Limb (tissue), 2 donors: ENCODE data around the gene AUNIP.

Experiments used
- DNase-seq, 2 donors: peaks; one replicate each; pipeline ENCODE4 v3.0.0-alpha.2; 2016; ENCODE audit errors: extremely low spot score in 2 of 2

Gene AUNIP

GRCh38 chr1:25889470-25889869, 30.2 kb upstream of the AUNIP start:
- no peak for DNase-seq

GRCh38 chr1:25888426-25888987, 29.2 kb upstream of the AUNIP start:
- no peak for DNase-seq

- no peak for DNase-seq
These were observed 26.3 kb upstream of the AUNIP start for GRCh38 chr1:25885602-25886001.

- no peak for DNase-seq
These were observed 22.0 kb upstream of the AUNIP start for GRCh38 chr1:25881266-25881665.

- DNase-seq, result no peak
These were observed 21.3 kb upstream of the AUNIP start for GRCh38 chr1:25880518-25880917.

GRCh38 chr1:25879675-25880074, 20.4 kb upstream of the AUNIP start:
- DNase-seq, result no peak

- no peak for DNase-seq
These were observed 19.4 kb upstream of the AUNIP start for GRCh38 chr1:25878690-25879089.

GRCh38 chr1:25877155-25877554, 17.9 kb upstream of the AUNIP start:
- no peak for DNase-seq

- no peak for DNase-seq
These were observed 17.4 kb upstream of the AUNIP start for GRCh38 chr1:25876693-25877077.

GRCh38 chr1:25875856-25876692, 16.8 kb upstream of the AUNIP start:
- DNase-seq, result no peak

GRCh38 chr1:25875154-25875855, 16.0 kb upstream of the AUNIP start, which contains the start of gene PAQR7:
Gene PAQR7 (minus strand): TSS chr1:25875708. CDS start chr1:25863839, 11,869 bp downstream.
- peak; percentile 57 to 84 for DNase-seq

- no peak for DNase-seq
These were observed 15.4 kb upstream of the AUNIP start for GRCh38 chr1:25874635-25875153.

GRCh38 chr1:25874209-25874608, 15.0 kb upstream of the AUNIP start:
- no peak for DNase-seq

- DNase-seq, result no peak
These were observed 13.9 kb upstream of the AUNIP start for GRCh38 chr1:25873120-25873519.

- no peak for DNase-seq
These were observed 13.5 kb upstream of the AUNIP start for GRCh38 chr1:25872713-25873112.

- no peak for DNase-seq
These were observed 12.6 kb upstream of the AUNIP start for GRCh38 chr1:25871704-25872494.

GRCh38 chr1:25871086-25871703, 11.9 kb upstream of the AUNIP start:
- no peak for DNase-seq

GRCh38 chr1:25870614-25871013, 11.4 kb upstream of the AUNIP start:
- no peak for DNase-seq

GRCh38 chr1:25869909-25870606, 10.8 kb upstream of the AUNIP start:
- DNase-seq, result no peak

GRCh38 chr1:25867210-25867991, 8.1 kb upstream of the AUNIP start:
- no peak for DNase-seq
